GM19025 (cell line): ENCODE measurements around the gene TRABD2A.
"Not testable (repeated sequence)": the region's sequence is repeated elsewhere in the genome, so short reads cannot be mapped to it uniquely, and the experiment has no call there.

Experiments
- ATAC-seq: cut with Tn5 transposase; IDR thresholded peaks from one replicate; pipeline ENCODE4 v1.9.1; 2021; ENCODE audit warnings: mild to moderate bottlenecking, low read depth, moderate library complexity; ENCODE audit not compliant: unreplicated experiment

The TRABD2A gene

DNA sequence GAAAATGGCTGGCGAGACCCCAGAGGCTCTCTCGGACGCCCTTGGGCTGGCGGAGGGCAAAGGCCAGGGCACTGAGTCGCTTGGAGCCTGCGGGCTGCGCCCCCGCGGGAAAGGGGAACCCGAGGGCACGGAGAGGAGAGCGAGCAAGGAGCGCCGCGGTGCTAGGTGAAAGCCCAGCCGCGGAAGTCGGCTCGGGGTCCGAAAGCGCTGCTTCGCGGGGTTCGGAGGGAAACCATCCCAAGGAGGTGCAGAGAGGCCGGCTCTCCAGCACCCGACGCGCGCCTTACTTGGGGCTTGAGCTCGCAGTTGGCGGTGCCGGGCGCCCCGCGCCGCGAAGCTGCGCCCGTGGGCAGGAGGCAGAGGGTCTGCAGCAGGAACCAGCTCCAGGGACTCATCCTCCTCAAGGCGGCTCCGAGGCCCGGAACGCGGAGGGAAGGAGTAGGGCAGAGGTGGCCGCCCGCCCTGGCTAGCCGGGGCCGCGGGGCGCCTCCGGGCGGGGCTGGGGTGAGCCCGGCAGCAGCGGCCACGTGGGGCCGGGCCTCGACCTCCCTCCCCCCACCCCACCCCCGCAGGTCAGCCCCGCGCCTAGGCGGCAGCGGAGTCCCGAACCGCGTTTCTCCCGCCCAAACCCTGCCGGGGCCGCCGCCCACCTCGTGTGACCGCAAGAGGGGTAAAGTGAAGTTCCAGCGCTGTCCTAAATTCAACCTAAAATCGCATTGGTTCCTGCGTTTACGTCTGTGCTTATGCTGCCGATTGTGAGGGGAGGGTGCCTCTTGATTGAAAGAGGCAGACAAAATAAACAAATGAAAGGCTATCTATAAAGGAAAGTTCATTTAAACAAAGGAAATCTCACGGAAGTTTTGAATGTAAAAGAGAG is at the start of gene TRABD2A:
TSS of gene TRABD2A (minus strand) at position 440 of the 877 bp plus-strand sequence. CDS start at position 395, 45 bp downstream.
- no peak for ATAC-seq

DNA sequence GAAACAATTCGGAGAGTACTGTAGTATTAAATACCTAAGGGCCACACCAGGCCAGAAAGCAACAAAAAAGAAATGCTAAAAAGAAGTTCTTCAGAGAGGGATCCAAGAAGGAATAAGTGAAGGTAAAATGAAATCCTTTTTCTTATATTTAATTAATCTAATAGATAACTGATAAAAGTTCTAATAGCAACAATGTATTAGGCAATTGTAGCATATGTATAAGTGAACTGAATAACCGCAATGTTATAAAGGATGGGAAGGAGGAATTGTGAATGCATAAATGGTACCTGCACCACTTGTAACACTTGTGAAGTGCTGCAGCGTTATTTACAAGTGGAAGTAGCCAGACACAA is 46.4 kb upstream of the TRABD2A start:
- ATAC-seq, result no peak

DNA sequence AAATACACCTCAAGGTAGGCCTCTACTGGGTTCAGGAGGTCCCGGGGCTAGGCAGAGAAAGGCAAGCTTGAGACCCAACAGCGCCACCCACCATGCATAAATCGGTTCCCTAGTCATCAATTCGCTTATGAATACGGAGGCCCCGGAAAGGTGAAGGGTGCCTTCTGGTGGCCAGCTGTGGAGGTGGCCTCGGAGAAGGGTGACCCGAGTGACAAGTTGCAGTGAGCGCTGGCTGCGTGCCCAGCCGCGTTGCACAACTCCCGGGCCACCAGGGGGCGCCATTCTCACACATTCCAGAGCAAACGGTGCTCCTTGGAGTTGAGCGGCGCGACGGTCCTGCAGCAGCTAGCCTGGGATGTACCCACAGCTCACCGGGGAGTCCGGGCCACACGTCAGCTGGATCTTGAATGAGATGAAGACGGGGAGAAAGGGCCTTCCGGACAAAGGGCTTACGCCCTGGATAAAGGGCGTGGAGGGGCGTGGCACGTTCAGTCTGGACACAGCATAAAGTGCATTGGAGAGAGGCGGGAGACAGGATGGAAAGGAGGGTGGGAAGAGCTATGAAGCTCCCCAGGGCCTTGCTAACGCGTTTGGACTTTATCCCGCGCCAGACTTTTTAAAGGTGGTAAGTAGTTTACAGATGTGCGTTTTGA is 45.0 kb upstream of the TRABD2A start:
- ATAC-seq, result peak; percentile 69

- ATAC-seq, result no peak
Observed at GRCh38 chr2:84925336-84925723, 44.4 kb upstream of the TRABD2A start.

GRCh38 chr2:84924173-84925106 is 43.6 kb upstream of the TRABD2A start:
- ATAC-seq, result peak; percentile 31

DNA sequence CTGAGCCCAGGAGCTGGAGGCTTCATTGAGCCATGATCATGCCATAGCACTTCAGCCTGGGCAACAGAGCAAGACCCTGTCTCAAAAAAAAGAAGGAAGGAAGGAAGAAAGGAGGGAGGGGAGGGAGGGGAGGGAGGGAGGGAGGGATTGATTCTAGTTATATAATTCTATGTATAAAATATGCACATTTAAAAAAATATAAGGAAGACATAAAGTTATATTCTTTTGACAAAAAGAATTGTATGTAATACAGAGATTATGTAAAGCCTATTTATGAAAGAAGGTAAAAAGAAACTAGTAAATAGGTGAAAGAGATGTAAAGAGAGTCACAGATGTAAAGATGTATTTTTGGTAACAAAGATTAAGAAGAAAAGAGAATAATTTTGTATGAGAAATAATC is 42.1 kb upstream of the TRABD2A start:
- no peak for ATAC-seq

DNA sequence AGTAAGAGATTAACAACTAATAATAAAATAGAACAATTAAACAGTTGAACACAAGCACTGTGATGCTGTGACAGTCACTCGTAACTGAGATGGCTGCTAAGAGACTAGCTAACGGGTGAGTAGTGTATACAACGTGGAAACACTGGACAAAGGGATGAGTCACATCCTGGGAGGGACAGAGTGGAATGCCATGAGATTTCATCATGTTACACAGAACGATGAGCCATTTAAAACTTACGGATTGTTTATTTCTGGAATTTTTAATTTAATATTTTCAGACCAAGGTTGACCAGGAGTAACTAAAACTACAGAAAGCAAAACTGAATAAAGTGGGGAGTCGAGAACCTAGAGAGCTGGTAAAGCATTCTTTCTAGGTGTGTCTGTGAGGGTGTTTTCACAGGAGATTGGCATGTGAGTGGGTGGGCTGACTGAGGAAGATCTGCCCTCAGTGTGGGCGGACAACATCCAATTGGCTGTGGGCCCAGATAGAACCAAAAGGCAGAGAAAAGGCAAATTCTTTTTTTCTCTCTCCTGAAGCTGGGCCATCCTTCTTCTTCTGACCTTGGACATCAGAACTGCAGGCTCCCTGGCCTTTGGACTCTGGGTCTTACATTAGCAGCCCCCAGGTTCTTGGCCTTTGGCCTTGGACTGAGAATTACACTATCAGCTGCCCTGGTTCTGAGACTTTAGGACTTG is 39.1 kb upstream of the TRABD2A start:
- peak; percentile 36 for ATAC-seq

DNA sequence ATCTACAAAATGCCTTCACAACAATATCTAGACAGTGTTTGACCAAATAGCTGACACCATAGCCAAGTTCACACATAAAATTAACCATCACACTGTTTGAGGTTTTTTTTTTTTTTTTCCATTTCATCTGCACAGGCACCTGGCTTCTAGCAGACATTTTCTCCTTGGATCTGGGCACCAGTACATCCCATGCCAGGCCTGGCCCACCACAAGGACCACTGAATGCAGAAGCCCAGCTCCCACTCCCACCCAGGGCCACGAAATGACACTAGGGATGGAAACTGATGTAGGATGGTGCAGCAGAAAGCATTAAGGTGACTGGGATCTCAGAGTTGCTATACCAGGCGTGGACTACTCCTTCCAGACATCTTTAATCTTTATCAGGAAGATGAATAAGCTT is 37.5 kb upstream of the TRABD2A start:
- no peak for ATAC-seq

- ATAC-seq, result not testable (repeated sequence)
Observed at GRCh38 chr2:84917821-84918220, 36.9 kb upstream of the TRABD2A start.

DNA sequence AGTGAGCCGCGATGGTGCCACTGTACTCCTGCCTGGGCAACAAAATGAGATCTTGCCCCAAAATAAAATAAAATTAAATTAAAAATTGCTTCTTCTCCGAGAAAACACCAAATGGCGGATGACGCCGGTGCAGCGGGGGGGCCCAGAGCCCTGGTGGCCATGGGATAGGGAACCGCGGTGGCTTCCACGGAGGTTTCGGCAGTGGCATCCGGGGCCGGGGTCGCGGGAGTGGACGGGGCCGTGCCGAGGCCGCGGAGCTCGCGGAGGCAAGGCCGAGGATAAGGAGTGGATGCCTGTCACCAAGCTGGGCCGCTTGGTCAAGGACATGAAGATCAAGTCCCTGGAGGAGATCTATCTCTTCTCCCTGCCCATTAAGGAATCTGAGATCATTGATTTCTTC is 34.8 kb upstream of the TRABD2A start:
- ATAC-seq, result not testable (repeated sequence)

GRCh38 chr2:84914334-84914733 is 33.5 kb upstream of the TRABD2A start:
- ATAC-seq, result no peak

DNA sequence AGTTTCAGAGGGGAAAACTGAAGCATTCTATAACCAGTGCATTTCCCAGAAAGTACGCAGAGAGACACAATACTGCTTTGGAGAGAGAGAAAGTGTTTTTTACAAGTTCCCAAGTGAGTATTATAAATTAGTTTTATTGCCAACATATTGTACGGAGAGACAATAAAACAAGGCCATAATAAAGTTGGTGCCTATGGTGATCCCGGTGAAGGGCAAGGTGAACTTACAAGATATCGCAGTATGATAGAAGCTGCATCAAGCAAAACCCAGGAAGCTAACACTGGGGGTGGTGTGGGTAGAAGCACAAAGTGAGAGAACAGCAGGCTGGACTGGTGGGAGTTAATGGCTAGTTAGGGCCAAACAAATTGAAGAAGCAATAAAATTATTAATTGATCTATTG is 32.1 kb upstream of the TRABD2A start:
- no peak for ATAC-seq

- ATAC-seq, result no peak
Observed at GRCh38 chr2:84911135-84911678, 30.3 kb upstream of the TRABD2A start.

DNA sequence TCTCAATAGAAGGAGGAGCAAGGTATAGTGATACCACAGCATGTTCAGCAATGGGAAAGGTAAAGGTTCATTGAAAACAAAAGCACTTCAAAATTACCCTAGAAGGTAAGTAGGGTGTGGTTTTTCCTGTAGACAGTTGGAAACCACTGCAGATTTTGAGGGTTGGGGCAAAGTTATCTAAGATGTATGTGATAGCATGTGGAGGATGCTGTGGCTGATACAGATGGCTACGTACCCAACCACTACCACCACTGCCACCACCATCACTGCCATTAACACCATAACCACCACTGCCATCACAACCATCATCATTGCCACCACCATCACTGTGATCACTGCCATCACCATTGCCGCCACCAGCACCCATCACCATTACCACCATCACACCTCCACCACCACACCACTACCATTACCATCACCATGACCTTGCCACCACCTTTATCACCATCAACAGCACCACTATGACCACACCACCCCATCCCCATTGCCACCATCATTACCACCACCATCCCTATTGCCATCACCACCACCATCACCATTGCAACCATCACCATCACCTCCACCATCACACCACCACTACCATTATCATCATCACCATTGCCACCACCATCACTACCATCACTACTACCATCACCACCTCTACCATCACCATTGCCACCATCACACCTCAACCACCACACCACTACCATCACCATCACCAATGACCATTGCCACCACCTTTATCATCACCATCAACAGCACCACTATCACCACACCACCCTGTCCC is 28.2 kb upstream of the TRABD2A start:
- ATAC-seq, result no peak

GRCh38 chr2:84906900-84907714 is 26.2 kb upstream of the TRABD2A start:
- peak; percentile 21 for ATAC-seq

DNA sequence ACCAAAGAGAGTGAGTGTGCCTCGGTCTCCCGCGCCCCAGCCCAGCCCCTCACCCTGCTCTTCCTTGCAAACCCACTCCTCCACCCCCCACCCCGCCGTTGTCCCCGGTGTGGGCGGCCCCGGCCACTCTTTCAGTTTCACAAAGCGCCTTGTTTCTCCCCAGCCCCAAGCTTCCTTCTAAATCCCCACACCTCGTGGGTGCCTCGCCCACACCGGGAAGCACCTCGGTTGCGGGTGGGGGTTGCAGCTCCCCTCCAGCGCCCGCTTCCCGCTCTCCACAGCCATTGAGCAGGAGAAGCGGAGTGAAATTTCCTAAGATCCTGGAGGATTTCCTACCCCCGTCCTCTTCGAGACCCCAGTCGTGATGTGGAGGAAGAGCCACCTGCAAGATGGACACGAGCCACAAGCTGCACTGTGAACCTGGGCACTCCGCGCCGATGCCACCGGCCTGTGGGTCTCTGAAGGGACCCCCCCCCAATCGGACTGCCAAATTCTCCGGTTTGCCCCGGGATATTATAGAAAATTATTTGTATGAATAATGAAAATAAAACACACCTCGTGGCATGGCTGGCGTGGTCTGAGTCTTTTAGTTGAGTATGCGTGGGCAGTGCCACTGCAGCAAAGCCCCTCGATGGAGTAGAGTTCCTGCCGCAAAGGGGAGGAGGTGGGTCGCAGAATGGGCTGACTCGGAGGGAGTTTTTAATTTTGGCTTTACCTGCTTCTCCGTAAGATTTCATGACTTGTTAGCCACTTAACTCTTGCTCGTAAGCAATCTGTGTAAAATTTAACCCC is 25.4 kb upstream of the TRABD2A start:
- ATAC-seq, result peak; percentile 21
